Adrenal gland (tissue), 12 donors: ENCODE measurements around the gene GHDC. TPM values are rescaled to one million over a fixed set of nuclear protein-coding genes. Genes with fewer than 3 reads are reported as not detected.

Experiments
- DNase-seq, 7 donors: peaks; one replicate each; pipeline ENCODE4 v3.0.0-alpha.2; 2019 to 2020
- H3K27ac ChIP-seq, 5 donors: fragments of 200-600 bp; sonication (generic) in 4 of 5; 1 replicate in 3 of 5; 2 replicates in 2 of 5; pipeline versions ENCODE4 v1.5.1 to v1.8.0; 2016 to 2020; ENCODE audit warnings: mild to moderate bottlenecking in 1 of 5
- H3K27me3 ChIP-seq: fragments of 200-600 bp; 2 replicates; pipeline ENCODE4 v1.8.0; 2021
- H3K36me3 ChIP-seq, 2 donors: fragments of 200-600 bp; replicated peaks in 1 of 2; 1 replicate in 1 of 2; 2 replicates in 1 of 2; pipeline versions ENCODE4 v1.5.1 to v1.8.0; 2018 to 2022
- H3K4me1 ChIP-seq, 2 donors: fragments of 200-600 bp; replicated peaks in 1 of 2; 1 replicate in 1 of 2; 2 replicates in 1 of 2; pipeline versions ENCODE4 v1.5.1 to v1.8.0; 2018 to 2021
- H3K4me3 ChIP-seq, 4 donors: fragments of 200-600 bp; sonication (generic) in 3 of 4; one replicate each; pipeline ENCODE4 v1.5.1; 2016 to 2018
- H3K9me3 ChIP-seq, 3 donors: fragments of 200-600 bp; sonication (generic) in 1 of 3; replicated peaks in 1 of 3; 1 replicate in 2 of 3; 2 replicates in 1 of 3; pipeline versions ENCODE4 v1.5.1 to v1.8.0; 2016 to 2021
- CTCF ChIP-seq, 6 experiments: fragments of 450-650 bp in 4 of 6; fragments of 200-600 bp in 2 of 6; sonication (generic) in 1 of 6; IDR thresholded peaks; 1 replicate in 5 of 6; 2 replicates in 1 of 6; pipeline versions ENCODE4 v1.5.1 to v1.8.0; 2016 to 2021; ENCODE audit warnings: antibody characterized with exemption in 6 of 6, mild to moderate bottlenecking in 2 of 6, moderate library complexity in 1 of 6
- POLR2A ChIP-seq, 2 donors: fragments of 450-650 bp; IDR thresholded peaks; one replicate each; pipeline ENCODE4 v1.6.1; 2017; ENCODE audit warnings: antibody characterized with exemption in 2 of 2, mild to moderate bottlenecking in 2 of 2, moderate library complexity in 1 of 2
- WGBS, 4 donors: extraction: QIAGEN DNeasy Blood & Tissue Kit in 2 of 4; methylation state at CpG; one replicate each; pipeline versions ENCODE4 v1.1.5 to v1.1.7; 2013 to 2017; 5-methylcytosine and 5-hydroxymethylcytosine counted together
- intact Hi-C, 2 donors: fragments of 100-400 bp; cut with DNase I; formaldehyde crosslinking; loops; one replicate each; pipeline versions ENCODE4 v1.14.1 to v1.15.0; 2022 to 2023
- polyA plus RNA-seq, 3 donors: library from polyadenylated mRNA; stranded (reverse); fragments of 200-250 nt in 2 of 3; fragments of 350-450 nt in 1 of 3; fragmentation: Illumina TruSeq in 1 of 3; extraction: RNeasy Lipid Tissue Mini Kit (QIAGEN cat#74804) in 1 of 3; gene quantifications; one replicate each; pipeline ENCODE4 v1.2.3, GENCODE V29; 2013 to 2014
- total RNA-seq, 9 donors: library from RNA; depleted of rRNA in 4 of 9; stranded (reverse); fragments of >200 nt in 4 of 9; fragments of 120-200 nt in 1 of 9; fragmentation: NEBNext Ultra II Directional in 1 of 9; extraction: Animal tissue kit (Norgen Biotek cat#: 25700) in 1 of 9; gene quantifications; one replicate each; pipeline versions ENCODE4 v1.1.0 to v1.2.4, GENCODE V29; 2013 to 2023
- donor health status: healthy with polysubstance abuse.
- donor health status: Bipolar disorder and iron deficiency.
- donor health status: DM: yes; HTN: yes; CAD: no.
- donor health status: DM: no; HTN: no; CAD: no.
- donor health status: DM: no; HTN: no; CAD: no.
- donor health status: DM: yes; HTN: yes; CAD: no.

GHDC gene
- total and polyA plus RNA-seq, 12 donors: 10.5 to 344 (median 58.5) TPM

- H3K4me1 ChIP-seq: peaks cover 15 to 31% of the 10 kb centered on the region in 2 donors
- H3K4me3 ChIP-seq: peak overlapping the region in 1 of 4 donors; percentile 58
- 1 to 3% (median 2%) methylated on average over 26 to 33 of the region's 33 CpGs for WGBS, 4 donors
- intact Hi-C loops: loop anchor here (5.0 kb wide), 2 partner anchors 53 to 63 kb away; no protein-coding TSS in a partner anchor
- H3K27ac ChIP-seq: no peak overlapping the region
- DNase-seq: no peak
- H3K9me3 ChIP-seq: no peaks in the 10 kb centered on the region
- TF ChIP-seq CTCF (IDR thresholded peaks at IDR 0.05) (no peak), POLR2A (IDR thresholded peaks at IDR 0.05) (no peak)
- H3K36me3 ChIP-seq: no peaks in the 10 kb centered on the region
- H3K27me3 ChIP-seq: no peaks in the 10 kb centered on the region
Measured at GRCh38 chr17:42180411-42180921, 13.8 kb downstream of the GHDC start.

GRCh38 chr17:42179911-42180410 lies 14.3 kb downstream of the GHDC start:
- intact Hi-C loops: loop anchor here (5.0 kb wide), 2 partner anchors 53 to 63 kb away; no protein-coding TSS in a partner anchor
- no peak overlapping the region for H3K4me3 ChIP-seq
- no peak overlapping the region for H3K27ac ChIP-seq
- peak; percentile 61 to 74 (median 69) for DNase-seq
- WGBS, 4 donors: 11 to 34% (median 16%) methylated on average over 6 to 20 of the region's 20 CpGs
- peaks cover 15 to 31% of the 10 kb centered on the region in 2 donors for H3K4me1 ChIP-seq
- no peaks in the 10 kb centered on the region for H3K27me3 ChIP-seq
- H3K36me3 ChIP-seq: no peaks in the 10 kb centered on the region
- no peaks in the 10 kb centered on the region for H3K9me3 ChIP-seq
- TF ChIP-seq POLR2A (IDR thresholded peaks at IDR 0.05) (no peak), CTCF (IDR thresholded peaks at IDR 0.05) (no peak)

GRCh38 chr17:42179335-42179734 lies 15.0 kb downstream of the GHDC start:
- H3K27me3 ChIP-seq: no peaks in the 10 kb centered on the region
- peaks cover 12 to 26% of the 10 kb centered on the region in 2 donors for H3K4me1 ChIP-seq
- TF ChIP-seq POLR2A (IDR thresholded peaks at IDR 0.05): no peak
- no peak for TF ChIP-seq CTCF (IDR thresholded peaks at IDR 0.05)
- no peaks in the 10 kb centered on the region for H3K9me3 ChIP-seq
- intact Hi-C loops: no loop called here
- DNase-seq: no peak
- H3K4me3 ChIP-seq: no peak overlapping the region
- H3K36me3 ChIP-seq: no peaks in the 10 kb centered on the region
- 8 to 46% (median 20%) methylated on average over 1 of the region's 1 CpG for WGBS, 4 donors
- no peak overlapping the region for H3K27ac ChIP-seq

- no peak overlapping the region for H3K4me3 ChIP-seq
- 0 to 39% (median 19%) methylated on average over 1 to 14 of the region's 14 CpGs for WGBS, 4 donors
- TF ChIP-seq POLR2A (IDR thresholded peaks at IDR 0.05): no peak
- TF ChIP-seq CTCF (IDR thresholded peaks at IDR 0.05): no peak
- no peaks in the 10 kb centered on the region for H3K27me3 ChIP-seq
- DNase-seq: no peak
- intact Hi-C loops: no loop called here
- H3K36me3 ChIP-seq: no peaks in the 10 kb centered on the region
- H3K4me1 ChIP-seq: peaks cover 10 to 24% of the 10 kb centered on the region in 2 donors
- H3K9me3 ChIP-seq: no peaks in the 10 kb centered on the region
- no peak overlapping the region for H3K27ac ChIP-seq
Measured at GRCh38 chr17:42178817-42179216, 15.5 kb downstream of the GHDC start.
